Dermis lymphatic vessel endothelial cell (primary cell): Measurements from ENCODE around the gene SDC1. TPM values are rescaled to one million over a fixed set of nuclear protein-coding genes. Genes with fewer than 3 reads are reported as not detected.

Experiments used
- total RNA-seq: library from RNA; depleted of rRNA; stranded (reverse); fragments of >200 nt; gene quantifications from 2 replicates; pipeline ENCODE4 v1.2.1, GENCODE V29; 2014

The SDC1 gene, protein sequence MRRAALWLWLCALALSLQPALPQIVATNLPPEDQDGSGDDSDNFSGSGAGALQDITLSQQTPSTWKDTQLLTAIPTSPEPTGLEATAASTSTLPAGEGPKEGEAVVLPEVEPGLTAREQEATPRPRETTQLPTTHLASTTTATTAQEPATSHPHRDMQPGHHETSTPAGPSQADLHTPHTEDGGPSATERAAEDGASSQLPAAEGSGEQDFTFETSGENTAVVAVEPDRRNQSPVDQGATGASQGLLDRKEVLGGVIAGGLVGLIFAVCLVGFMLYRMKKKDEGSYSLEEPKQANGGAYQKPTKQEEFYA
- total RNA-seq, result 5.3 and 16.2 TPM in 2 replicates

GRCh38 chr2:20224716-20225293 lies at the start of gene SDC1:
SDC1 (minus strand) TSS chr2:20225130; CDS start chr2:20224867, 263 bp downstream.

Other genes starting within 250 kb of the SDC1 start
- 8.2 and 9.1 TPM in 2 replicates for gene WDR35, start 235.0 kb downstream of the SDC1 start, total RNA-seq
- 0.52 and 0.76 TPM in 2 replicates for gene MATN3, start 212.5 kb downstream of the SDC1 start, total RNA-seq
- 138 and 148 TPM in 2 replicates for gene LAPTM4A, start 173.5 kb downstream of the SDC1 start, total RNA-seq
- 52.3 and 56.1 TPM in 2 replicates for gene PUM2, start 125.7 kb upstream of the SDC1 start, total RNA-seq
- gene RHOB, start 221.9 kb upstream of the SDC1 start, total RNA-seq, result 242 and 530 TPM in 2 replicates